Measurements from ENCODE around the gene ERFL. TPM values are rescaled to one million over a fixed set of nuclear protein-coding genes. Genes with fewer than 3 reads are reported as not detected.

ERFL gene
- not detected in 2 replicates for total RNA-seq (2014; rRNA removed)
- polyA plus RNA-seq (2012): 0.05 TPM

DNA sequence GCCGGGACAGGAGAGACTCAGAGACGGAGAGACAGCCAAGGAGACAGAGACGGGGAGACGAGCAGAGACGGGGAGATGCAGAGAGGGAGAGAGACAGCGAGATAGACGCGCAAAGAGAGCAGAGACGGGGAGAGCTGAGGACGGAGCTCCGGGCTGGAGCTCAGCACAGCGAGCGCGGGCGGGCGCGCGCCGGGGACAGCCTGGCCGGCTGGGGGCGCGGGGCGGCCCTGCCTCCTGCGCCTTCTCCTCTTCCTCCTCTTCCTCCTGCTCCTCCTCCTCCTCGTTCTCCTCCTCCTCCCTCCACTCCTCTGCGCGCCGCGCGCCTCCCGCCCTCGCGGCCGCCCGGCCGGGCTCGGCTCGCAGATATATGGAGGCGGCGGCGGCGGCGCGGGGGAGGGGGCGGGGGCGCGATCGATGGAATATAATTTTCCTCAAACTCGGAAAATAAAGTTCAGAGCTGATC is at the start of gene ERFL:
ERFL (minus strand) TSS at position 229 of the 463 bp plus-strand sequence. CDS start 15,530 bp downstream, outside the sequence.
- DNase-seq (ENCODE audit: low read depth): no peak

GRCh38 chr19:41977916-41978315 is 49.7 kb upstream of the ERFL start:
- DNase-seq (ENCODE audit: low read depth): no peak

DNA sequence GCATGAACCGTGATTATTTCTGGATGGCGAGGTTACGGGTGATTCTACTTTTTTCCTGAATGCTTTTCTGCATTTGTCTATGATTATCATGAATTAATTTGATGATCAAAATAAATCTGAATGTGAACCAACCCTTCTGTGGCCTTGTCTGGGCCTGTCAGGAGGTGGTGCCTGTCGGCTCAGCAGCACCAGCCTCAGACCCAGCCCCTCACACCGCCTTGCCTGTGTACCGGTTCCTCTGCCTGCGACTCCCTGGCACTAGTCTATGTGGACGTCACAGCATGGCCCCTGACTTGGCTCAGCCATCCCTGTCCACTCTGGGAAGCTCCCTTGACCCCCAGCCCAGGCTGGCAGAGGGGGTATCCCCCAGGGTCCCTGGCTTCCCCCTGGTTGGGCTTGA is 46.4 kb upstream of the ERFL start:
- no peak for DNase-seq (ENCODE audit: low read depth)

DNA sequence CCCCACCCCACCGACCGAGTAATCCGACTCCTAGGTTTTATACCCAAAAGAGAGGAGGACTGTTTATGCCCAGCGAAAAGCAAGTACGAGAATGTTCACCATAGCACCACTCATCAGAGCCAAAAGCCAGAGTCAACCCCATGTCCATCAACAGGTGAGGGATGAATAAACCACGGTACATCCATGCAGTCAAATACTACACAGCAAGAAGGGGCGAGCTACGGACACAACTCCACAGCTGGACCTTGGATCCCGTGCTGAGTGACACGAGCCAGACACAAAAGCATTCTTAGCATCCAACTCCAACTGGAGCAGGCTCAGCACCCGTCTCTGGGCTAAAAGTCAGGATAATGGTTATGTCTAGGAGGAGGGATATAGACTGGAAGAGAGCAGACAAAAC is 43.1 kb upstream of the ERFL start:
- DNase-seq (ENCODE audit: low read depth): no peak

DNA sequence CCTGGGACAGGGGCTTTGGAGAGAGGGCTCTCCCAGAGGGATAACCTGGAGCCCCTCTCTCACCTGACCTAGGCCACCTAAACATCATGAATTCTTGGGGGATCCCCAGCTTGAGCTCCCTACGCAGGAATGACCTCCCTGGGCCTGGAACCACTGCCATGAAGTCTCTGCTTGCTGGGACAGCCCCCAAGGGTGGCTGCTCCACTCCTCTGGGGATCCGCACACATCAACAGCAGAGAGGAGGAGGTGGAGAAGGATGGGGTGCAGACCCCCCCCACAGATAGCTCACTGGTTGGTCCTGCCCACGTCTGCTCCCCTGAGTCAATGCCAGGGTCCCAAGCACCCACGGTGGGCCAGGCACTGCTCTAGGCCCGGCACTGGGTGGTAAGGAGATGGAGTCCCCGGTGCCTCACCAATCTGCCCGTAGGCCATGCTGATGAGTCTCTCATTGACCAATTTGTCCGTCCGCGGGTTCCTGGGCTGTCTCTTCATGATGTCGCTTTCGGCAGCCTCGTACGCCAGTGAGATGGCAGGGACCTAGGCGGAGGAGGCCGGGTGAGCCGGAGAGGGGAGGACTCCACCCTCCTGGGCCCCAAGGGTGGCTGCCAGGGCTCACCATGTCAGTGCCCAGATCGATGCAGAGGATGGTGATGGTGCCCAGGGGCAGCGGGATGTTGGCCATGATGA is 41.7 kb upstream of the ERFL start:
- DNase-seq (ENCODE audit: low read depth): no peak

GRCh38 chr19:41968751-41969595 is 40.7 kb upstream of the ERFL start:
- DNase-seq (ENCODE audit: low read depth): no peak

DNA sequence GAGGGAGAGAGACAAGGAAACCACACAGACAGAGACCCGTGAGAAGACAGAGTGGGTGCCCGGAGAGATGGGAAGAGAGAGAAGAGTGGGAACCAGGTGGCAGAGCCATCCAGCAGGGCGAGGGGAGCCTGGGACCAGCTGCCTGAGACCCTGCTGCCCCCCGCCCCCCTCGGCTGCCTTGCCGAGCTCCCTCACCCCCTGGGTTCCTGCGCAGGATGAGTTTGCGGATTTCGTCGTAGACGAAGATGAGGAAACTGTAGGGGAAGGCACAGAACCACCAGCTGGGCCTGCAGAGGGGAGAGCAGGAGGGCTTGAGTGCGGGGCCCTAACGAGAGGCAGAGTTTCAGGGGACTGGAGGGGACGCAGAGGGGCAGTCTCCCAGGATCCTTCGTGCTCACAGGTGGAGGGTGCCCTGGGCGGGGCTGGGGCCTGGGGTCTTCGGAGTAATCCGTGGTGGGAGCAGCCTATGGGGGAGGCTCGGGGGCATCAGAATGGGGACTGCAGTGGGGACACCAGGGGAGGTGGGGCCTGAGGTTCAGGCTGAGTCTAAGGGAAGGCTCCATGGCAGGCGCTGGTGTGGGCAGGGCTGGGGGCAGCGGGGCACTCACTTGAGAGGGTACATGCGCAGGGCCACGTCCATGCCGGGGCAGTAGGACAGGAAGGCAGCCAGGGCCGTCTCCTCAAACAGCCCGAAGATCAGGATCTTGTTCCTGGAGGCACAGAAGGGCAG is 39.0 kb upstream of the ERFL start:
- no peak for DNase-seq (ENCODE audit: low read depth)

DNA sequence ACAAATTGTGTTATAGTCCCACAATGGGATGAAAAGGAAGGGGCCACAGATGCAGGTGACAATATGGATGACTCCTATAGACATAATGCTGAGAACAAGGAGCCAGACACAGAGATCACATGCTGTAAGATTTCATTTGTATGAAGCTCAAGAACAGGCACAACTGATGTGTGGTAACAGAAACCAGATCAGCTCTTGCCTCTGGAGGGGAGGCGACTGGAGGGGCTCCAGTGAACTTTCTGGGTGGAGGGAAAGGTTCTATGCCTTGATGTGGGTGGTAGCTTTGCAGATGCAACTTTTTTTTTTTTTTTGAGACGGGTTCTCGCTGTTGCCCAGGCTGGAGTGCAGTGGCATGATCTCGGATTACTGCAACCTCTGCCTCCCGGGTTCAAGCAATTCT is 36.9 kb upstream of the ERFL start:
- DNase-seq (ENCODE audit: low read depth): no peak

GRCh38 chr19:41960973-41961372 is 32.7 kb upstream of the ERFL start:
- DNase-seq (ENCODE audit: low read depth): no peak

GRCh38 chr19:41959056-41960053 is 31.1 kb upstream of the ERFL start, which contains the start of gene RABAC1:
Gene RABAC1, minus strand, starts transcription at chr19:41959321. Its CDS starts 29 bp downstream, at chr19:41959292.
- peak; percentile 86 for DNase-seq (ENCODE audit: low read depth)

DNA sequence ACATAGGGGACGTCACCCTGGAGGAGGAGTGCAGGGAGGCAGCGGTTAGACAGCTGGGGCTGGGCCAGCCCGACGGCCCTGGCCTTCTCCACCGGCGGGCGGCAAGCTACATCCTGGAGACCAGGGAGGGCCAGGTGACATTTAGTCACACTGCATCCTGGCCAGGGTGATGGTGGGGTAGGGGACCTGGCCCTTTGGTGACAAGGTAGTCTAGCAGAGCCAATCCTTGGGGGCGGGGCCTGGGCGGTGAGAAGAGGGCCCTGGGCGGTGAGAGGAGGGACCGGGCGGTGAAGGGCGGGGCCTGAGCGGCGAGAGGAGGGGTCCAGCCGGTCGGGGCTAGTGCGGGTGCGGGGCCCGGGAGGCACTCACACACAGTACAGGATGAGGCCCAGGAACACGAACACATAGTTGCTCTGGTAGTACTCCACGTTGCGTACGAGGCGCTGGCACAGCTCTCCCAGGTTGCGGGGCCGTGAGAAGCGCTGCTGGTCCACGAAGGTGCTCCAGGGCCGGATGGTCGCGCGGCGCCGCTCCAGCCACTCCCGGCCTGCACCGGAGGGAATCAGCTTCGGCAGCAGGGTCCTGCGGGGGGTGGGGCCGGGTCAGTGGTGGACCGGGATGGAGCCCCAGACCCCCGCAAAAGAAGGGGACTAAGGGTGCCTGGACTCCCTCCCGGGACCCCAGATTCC is 30.3 kb upstream of the ERFL start:
- DNase-seq (ENCODE audit: low read depth): peak; percentile 38

- peak; percentile 79 for DNase-seq (ENCODE audit: low read depth)
Measured at GRCh38 chr19:41957838-41958366, 29.7 kb upstream of the ERFL start.

DNA sequence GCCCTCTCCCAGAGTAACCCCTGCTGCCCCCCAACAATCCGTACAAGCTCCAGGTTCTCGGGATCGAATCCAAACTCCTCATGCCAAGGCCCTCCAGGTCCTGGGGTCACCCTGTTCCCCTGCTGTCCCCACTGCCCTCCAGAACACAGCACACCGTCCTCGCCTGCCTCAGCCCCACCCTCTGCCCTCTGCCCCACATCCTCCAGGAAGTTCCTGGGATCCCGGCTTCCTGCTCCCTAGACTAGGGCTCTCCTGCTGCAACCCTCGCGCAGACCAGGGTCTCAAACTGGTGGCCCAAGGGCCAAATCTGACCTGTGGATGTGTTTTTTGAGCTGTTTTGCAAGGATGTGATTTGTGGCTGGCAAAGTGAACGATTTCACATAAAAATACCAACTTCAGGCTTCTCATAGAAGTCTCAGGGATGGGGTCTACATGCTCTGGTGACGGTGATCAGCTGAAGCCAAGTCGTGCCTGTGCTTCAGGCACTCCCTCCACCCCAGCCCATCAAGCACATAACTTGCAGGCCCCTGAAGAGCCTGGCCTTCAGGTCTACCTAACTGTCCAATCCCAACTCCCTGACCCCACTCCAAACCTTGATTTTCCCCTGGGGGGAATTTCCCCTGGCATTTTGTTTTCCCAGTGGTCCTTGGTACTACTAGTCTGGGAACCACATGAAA is 29.1 kb upstream of the ERFL start:
- no peak for DNase-seq (ENCODE audit: low read depth)

DNA sequence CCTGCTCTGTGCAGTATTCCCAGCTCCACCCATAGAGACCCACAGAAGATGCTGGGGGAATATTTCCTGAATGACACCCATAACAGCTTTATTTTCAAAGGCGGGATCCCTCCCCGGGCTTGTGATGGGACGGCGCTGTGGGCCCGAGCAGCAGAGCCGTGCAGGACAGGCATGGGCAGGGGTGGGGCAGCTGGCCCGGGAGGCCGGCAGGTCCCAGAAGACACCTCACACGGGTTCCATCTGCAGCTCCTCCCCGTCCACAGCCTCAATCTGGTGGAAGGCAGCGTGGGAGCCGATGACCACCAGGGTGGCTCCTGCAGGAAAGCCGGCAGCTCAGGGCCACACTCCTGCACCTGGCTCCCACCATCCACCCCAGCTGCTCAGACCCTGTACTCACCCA is 28.4 kb upstream of the ERFL start:
- DNase-seq (ENCODE audit: low read depth): no peak

DNA sequence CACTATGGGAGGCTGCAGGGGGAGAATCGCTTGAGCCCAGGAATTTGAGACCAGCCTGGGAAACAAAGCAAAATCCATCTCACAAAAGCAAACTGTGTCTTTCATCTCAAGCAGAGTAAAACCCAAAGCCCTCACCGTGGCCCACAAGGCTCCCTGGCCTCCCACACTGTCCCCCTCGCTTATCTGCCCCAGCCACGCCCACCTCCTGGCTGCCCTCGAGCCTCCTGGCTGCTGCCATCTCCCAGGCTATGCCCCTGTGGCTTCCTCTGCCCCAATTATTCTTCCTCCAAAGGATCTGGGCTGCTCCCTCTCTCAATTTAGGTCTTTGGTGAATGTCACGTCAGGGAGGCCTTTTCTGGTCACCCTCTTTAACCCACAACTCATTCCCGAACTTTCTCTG is 27.3 kb upstream of the ERFL start:
- no peak for DNase-seq (ENCODE audit: low read depth)

GRCh38 chr19:41951686-41952172 is 23.5 kb upstream of the ERFL start:
- DNase-seq (ENCODE audit: low read depth): peak; percentile 52

DNA sequence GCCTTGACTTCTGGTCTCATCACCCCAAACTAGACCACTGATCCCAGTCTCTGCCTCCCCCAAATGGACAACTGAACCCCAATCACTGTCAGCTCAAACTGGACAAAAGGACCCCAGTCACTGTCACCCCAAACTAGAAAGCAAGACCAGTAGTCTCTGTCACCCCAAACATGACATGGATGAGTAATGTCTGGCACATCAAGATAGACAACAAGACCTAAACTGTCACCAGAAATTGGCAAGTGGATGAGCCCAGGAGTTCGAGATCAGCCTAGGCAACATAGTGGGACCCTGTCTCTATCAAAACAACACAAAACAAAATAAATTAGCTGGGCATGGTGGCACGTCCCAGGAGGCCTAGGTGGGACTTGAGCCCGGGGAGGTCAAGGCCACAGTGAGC is 18.8 kb upstream of the ERFL start:
- no peak for DNase-seq (ENCODE audit: low read depth)

- DNase-seq (ENCODE audit: low read depth): no peak
Measured at GRCh38 chr19:41945135-41945766, 17.0 kb upstream of the ERFL start.

DNA sequence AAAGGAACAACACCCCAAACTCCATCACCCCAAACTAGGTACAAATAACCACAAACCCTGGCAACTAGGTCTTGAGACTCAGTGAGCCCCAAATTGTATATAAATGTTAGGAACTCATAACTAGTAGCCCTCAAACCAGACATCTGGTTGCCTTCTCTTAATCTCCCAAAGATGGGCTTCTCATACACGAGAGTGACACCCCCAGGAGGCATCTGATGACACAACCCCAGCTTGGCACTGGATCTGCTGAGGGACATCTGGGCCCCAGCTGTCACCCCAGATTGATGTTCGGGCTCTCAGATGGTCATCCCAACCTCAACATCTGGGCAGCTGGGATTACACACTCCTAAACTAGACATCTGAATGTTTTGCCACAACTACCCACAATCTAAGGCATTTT is 16.1 kb upstream of the ERFL start:
- DNase-seq (ENCODE audit: low read depth): no peak

Data from LHCN-M2 (cell line).